HG02840 (cell line): ENCODE data around the gene SPRED3.
"Not testable (repeated sequence)": the region's sequence is repeated elsewhere in the genome, so short reads cannot be mapped to it uniquely, and the experiment has no call there.

Experiments used
- ATAC-seq: cut with Tn5 transposase; IDR thresholded peaks from one replicate; pipeline ENCODE4 v1.9.1; 2021; ENCODE audit warnings: mild to moderate bottlenecking, moderate library complexity, moderate number of reproducible peaks; ENCODE audit not compliant: unreplicated experiment, low FRiP score

SPRED3 gene

DNA sequence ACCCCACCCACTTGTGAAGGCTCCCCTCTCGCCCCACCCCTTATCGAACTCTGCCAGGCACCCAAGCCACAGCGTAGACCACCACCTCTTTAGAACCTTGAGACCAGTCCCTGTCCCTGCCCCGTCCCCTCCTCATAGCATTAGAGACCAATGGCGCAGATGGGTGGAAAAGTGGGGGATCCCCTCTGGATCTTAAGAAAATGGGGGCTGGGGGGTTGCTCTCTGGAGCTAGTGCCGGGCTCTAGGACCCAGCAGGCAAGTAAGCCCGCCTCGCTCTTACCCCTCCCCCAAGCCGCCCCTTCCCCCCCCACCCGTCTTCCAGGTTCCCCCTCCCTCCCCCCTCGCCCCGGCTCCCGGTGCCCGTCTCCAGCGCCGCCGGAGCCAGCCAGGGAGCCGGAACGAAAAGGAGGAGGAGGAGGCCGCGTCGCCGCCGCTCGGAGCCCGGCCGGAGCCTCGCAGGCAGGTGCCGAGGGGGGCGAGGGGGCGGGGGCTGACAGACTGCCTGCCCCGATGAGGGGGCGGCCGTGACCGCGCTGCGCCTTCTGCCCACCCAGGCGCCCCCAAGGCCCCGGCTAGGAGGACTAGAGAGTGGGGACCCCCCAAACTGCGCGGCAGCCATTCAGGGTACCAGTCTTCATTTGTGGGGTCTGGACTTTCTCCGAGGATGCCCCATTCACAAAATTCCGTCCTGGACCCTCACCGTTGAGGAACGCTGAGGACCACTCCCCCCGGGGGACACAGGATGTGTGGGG lies at the start of gene SPRED3:
Gene SPRED3 (plus strand): TSS at position 349 of the 752 bp plus-strand sequence. CDS start 1,606 bp downstream, outside the sequence.
- no peak for ATAC-seq

DNA sequence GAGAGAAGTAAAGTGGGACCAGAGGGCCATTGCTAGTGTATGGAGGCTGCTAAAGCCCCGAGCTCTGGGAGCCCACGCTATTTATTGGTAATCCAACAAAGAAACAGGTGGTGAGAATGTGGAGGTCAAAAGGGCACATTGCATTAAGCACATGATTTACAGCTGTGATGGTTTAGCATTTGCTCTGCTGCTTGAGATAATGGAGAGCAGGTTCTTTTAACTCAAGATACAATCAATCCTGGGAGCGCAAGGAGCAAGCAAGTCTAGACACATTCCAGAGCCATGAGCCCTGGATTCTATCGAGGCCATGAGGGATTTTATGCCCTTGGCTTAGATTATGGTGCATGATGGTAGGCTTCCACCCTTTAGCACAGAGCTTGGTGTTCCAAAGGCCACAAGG lies 49.5 kb upstream of the SPRED3 start:
- ATAC-seq = not testable (repeated sequence)

GRCh38 chr19:38340927-38341326 lies 47.6 kb upstream of the SPRED3 start:
- ATAC-seq = no peak

- ATAC-seq = no peak
Observed at GRCh38 chr19:38346837-38347236, 41.7 kb upstream of the SPRED3 start.

DNA sequence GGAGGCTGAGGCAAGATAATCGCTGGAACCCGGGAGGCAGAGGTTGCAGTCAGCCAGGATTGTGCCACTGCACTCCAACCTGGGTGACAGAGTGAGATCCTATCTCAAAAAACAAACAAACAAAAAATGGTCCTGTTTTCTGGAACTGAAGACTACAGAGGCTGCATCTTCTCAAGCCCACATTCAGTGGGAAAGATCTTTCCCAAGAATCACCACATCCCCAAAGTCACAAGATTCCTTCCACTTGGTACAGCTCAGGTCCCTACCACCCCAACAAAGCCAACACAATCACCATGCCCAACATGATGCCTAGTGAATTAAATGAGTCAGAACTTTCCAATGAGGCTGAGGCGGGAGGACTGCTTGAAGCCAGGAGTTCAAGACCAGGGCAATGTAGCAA lies 37.6 kb upstream of the SPRED3 start:
- ATAC-seq = no peak

DNA sequence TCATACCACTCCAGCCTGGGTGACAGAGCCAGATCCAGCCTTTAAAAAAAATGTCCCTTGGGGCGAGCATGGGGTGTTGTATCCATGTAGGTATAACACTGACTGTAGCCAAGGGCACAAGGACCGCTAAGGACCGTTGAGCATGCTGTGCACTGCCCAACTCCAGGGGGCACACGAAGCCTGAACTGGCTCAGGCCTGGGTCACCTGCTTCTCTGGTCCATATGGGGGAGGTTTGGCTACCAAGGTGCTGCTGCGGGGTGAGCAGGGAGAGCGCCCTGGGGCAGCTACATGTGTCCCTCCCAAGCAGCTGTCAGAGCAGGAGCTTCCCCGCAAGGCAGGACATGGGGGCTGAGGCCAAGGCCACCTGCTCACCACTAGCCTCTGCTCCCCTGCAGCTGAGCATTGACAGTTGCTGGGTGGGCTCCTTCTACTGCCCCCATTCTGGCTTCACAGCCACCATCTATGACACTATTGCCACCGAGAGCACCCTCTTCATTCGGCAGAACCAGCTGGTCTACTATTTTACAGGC lies 36.6 kb upstream of the SPRED3 start:
- ATAC-seq = no peak

- ATAC-seq = no peak
Observed at GRCh38 chr19:38352611-38353010, 35.9 kb upstream of the SPRED3 start.

DNA sequence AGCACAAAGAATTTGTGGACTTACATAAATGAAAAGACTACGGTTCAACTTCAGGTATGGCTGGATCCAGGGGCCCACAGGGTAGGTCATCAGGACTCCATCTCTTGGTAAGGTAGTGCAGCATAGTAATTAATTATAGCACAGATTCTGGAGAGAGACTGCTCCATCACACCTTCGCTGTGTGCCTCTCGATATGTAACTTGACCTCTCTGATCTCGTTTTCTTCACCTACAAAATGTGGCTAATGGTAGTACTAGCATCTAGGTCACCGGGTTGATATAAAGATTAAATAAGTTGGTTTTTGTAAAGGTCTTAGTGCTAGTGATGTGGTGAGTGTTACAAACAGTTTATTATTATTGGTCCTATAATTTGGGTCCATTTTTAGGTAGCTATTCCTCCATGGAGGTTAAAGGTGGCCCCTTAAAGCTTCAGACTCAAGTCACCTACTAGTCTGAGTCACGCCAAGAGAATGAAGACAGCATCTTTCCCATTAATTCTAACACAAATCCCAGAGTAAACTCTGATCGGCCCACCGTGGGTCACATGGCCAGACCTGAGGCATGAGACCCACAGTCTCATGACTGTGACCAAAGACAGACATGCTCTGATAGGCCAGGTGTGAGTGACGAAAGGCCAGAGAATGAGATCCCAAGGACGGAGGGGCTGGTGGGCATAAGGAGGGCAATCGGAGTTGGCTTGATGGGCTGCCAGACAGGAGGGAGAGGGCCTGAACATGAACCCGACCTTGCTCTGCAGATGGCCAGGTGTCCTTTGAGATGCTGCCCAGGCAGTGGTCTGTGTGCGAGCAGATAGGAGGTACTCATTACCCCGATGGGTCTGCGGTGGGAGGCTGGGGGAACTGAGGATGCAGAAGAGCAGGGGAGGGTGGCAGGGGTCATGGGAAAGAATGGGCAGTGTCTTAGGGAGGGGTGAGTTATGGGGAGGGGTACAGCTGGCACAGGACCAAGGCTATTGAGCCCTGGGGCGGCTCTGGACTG lies 32.5 kb upstream of the SPRED3 start:
- ATAC-seq = no peak

DNA sequence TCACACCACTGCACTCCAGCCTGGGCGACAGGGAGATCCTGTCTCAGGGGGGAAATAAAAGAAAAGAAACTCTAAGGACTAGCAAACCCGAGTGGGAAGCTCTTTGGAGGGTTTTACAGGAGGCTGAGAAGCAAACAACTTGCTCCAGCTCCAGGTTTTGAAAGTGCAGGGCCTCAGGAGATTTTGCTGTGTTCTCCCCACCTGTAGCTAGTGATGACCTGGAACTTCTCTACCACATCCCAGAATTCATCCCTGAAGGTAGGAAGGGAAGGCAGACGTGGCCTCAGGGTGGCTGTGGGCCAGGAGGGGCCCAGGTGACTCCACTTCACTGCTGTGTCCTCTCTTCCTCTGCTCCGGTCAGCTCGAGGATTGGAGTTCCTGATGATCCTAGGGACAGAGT lies 30.4 kb upstream of the SPRED3 start:
- no peak for ATAC-seq

GRCh38 chr19:38359242-38360021 lies 29.1 kb upstream of the SPRED3 start:
- ATAC-seq = no peak

GRCh38 chr19:38360351-38360750 lies 28.1 kb upstream of the SPRED3 start:
- no peak for ATAC-seq

DNA sequence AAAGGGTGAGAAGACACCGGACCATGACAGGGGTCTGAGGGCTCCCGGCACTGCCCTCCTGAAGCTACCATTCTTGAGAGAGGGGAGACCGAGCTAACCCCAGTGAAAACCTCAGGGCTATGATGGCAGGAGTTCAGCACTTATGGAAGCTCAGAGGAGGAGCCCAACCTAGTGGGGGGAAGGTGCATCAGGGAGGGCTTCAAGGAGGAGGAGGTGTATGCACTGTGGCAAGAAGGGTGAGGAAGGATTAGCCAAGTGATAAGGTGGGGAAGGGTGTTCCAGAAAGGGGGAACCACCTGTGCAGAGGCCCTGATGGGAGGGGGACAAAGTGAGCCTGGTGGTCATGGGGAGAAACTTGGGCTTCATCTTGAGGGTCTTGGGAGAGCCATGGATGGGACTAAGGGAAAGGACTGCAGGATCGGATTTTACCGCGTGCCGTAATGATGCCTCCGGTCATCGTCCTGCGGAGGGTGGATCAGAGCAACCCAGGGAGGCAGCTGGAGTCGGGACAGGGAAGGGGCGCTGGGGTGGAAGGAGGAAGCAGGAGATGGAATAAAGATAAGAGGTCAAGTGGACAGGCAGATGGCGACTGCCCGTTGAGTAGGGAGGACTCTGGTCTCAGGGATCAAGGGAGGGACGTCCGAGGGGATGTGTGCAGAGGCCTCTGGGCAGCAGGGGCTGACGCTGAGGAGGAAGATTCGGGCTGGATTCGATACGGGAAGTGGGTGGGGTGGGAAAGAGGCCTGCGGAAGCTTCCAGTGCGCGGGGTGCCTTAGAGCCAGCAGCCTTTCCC lies 27.5 kb upstream of the SPRED3 start:
- no peak for ATAC-seq

- no peak for ATAC-seq
Observed at GRCh38 chr19:38361633-38362075, 26.8 kb upstream of the SPRED3 start.

GRCh38 chr19:38362076-38362945 lies 26.2 kb upstream of the SPRED3 start:
- ATAC-seq = no peak

GRCh38 chr19:38362946-38363688 lies 25.4 kb upstream of the SPRED3 start:
- not testable (repeated sequence) for ATAC-seq

- ATAC-seq = no peak
Observed at GRCh38 chr19:38367041-38367440, 21.5 kb upstream of the SPRED3 start.

DNA sequence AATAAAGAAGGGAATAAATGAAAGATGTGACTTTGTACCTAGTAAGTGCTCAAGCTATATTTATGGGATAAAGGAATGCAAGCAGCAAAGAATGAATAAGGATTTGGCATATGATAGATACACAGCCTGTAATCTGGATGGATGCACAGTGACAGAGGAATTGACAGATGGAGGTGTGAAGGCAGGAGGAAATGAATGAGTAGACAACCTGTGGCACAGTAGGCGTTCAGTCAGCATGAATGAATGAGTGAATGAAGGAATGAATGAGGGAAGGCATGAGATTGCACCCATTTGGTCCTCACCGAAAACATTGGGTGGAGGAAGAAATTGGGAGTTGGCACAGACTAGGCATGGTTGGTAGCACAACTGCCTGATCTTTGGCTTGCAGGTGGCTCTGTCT lies 18.9 kb upstream of the SPRED3 start:
- no peak for ATAC-seq

GRCh38 chr19:38370299-38370698 lies 18.2 kb upstream of the SPRED3 start:
- no peak for ATAC-seq
